H9 (cell line): ENCODE data around the gene JARID2. TPM values are rescaled to one million over a fixed set of nuclear protein-coding genes. Genes with fewer than 3 reads are reported as not detected.

Experiments
- DNase-seq: peaks from one replicate; pipeline ENCODE4 v3.0.0-alpha.2; 2017
- H2AFZ ChIP-seq: one replicate; pipeline ENCODE4 v1.6.1; 2013; ENCODE audit warnings: mild to moderate bottlenecking, low read length, control low read depth, moderate library complexity
- H2AK5ac ChIP-seq: 2 replicates; pipeline ENCODE4 v1.6.1; 2013; ENCODE audit warnings: low read length, control low read depth, mixed read lengths; ENCODE audit not compliant: insufficient read length
- H2BK120ac ChIP-seq: one replicate; pipeline ENCODE4 v1.6.1; 2013; ENCODE audit warnings: low read depth, mild to moderate bottlenecking, low read length, control low read depth, inconsistent platforms; ENCODE audit not compliant: poor library complexity, severe bottlenecking
- H2BK12ac ChIP-seq: 2 replicates; pipeline ENCODE4 v1.6.1; 2013; ENCODE audit warnings: low read length, control low read depth, mixed read lengths, low read depth; ENCODE audit not compliant: insufficient read length
- H2BK15ac ChIP-seq: 2 replicates; pipeline ENCODE4 v1.6.1; 2013; ENCODE audit warnings: low read depth, low read length, control low read depth
- H2BK20ac ChIP-seq: one replicate; pipeline ENCODE4 v1.6.1; 2013; ENCODE audit warnings: low read depth, mild to moderate bottlenecking, low read length, control low read depth, inconsistent platforms; ENCODE audit not compliant: poor library complexity, severe bottlenecking
- H2BK5ac ChIP-seq: 2 replicates; pipeline ENCODE4 v1.6.1; 2013; ENCODE audit warnings: low read length, control low read depth, mixed read lengths; ENCODE audit not compliant: insufficient read length
- H3K14ac ChIP-seq: 2 replicates; pipeline ENCODE4 v1.6.1; 2013; ENCODE audit warnings: low read length, control low read depth; ENCODE audit not compliant: insufficient read depth
- H3K18ac ChIP-seq: 2 replicates; pipeline ENCODE4 v1.6.1; 2013; ENCODE audit warnings: low read depth, mild to moderate bottlenecking, mixed read lengths, low read length, control low read depth; ENCODE audit not compliant: insufficient read length
- H3K23ac ChIP-seq: 2 replicates; pipeline ENCODE4 v1.6.1; 2013; ENCODE audit warnings: low read length, control low read depth, mixed read lengths, low read depth; ENCODE audit not compliant: insufficient read length
- H3K23me2 ChIP-seq: 2 replicates; pipeline ENCODE4 v1.6.1; 2013; ENCODE audit warnings: low read depth, mild to moderate bottlenecking, mixed read lengths, low read length, control low read depth; ENCODE audit not compliant: insufficient read length, poor library complexity, severe bottlenecking
- H3K27ac ChIP-seq: 2 replicates; pipeline ENCODE4 v1.5.1; 2013; ENCODE audit warnings: low read length, control low read depth, mixed read lengths, low read depth; ENCODE audit not compliant: insufficient read length
- H3K27me3 ChIP-seq: 2 replicates; pipeline ENCODE4 v1.6.1; 2013; ENCODE audit warnings: low read length, control low read depth, inconsistent platforms; ENCODE audit not compliant: insufficient read depth
- H3K4ac ChIP-seq: 2 replicates; pipeline ENCODE4 v1.6.1; 2013; ENCODE audit warnings: low read depth, mild to moderate bottlenecking, control low read depth, inconsistent platforms, low read length, moderate library complexity
- H3K4me1 ChIP-seq: 2 replicates; pipeline ENCODE4 v1.6.1; 2013; ENCODE audit warnings: low read length, control low read depth, inconsistent platforms; ENCODE audit not compliant: insufficient read depth
- H3K4me2 ChIP-seq: 2 replicates; pipeline ENCODE4 v1.6.1; 2013; ENCODE audit warnings: low read length, control low read depth, mixed read lengths; ENCODE audit not compliant: insufficient read length, insufficient read depth
- H3K56ac ChIP-seq: 2 replicates; pipeline ENCODE4 v1.6.1; 2013; ENCODE audit warnings: low read depth, mild to moderate bottlenecking, mixed read lengths, low read length, control low read depth; ENCODE audit not compliant: insufficient read length
- H3K79me1 ChIP-seq: 2 replicates; pipeline ENCODE4 v1.6.1; 2013; ENCODE audit warnings: low read depth, mild to moderate bottlenecking, moderate library complexity, low read length, control low read depth, inconsistent platforms; ENCODE audit not compliant: insufficient read depth, poor library complexity, severe bottlenecking
- H3K79me2 ChIP-seq: 2 replicates; pipeline ENCODE4 v1.6.1; 2013; ENCODE audit warnings: low read length, control low read depth, inconsistent platforms; ENCODE audit not compliant: insufficient read depth
- H3K9ac ChIP-seq: 2 replicates; pipeline ENCODE4 v1.6.1; 2013; ENCODE audit warnings: low read length, control low read depth, mixed read lengths; ENCODE audit not compliant: insufficient read length; ENCODE audit errors: extremely low read depth
- H3K9me3 ChIP-seq: one replicate; pipeline ENCODE4 v1.6.1; 2013; ENCODE audit warnings: low read depth, low read length, inconsistent platforms; ENCODE audit not compliant: control insufficient read depth
- H3T11ph ChIP-seq: one replicate; pipeline ENCODE4 v1.6.1; 2013; ENCODE audit warnings: mild to moderate bottlenecking, low read length, control low read depth, inconsistent platforms
- H4K20me1 ChIP-seq: one replicate; pipeline ENCODE4 v1.6.1; 2013; ENCODE audit not compliant: control insufficient read depth, insufficient read length, insufficient read depth
- H4K5ac ChIP-seq: 2 replicates; pipeline ENCODE4 v1.6.1; 2013; ENCODE audit warnings: low read depth, mild to moderate bottlenecking, mixed read lengths, low read length, control low read depth; ENCODE audit not compliant: insufficient read length
- H4K8ac ChIP-seq: replicated peaks from 2 replicates; pipeline ENCODE4 v1.6.1; 2013; ENCODE audit warnings: low read length, control low read depth, mixed read lengths, low read depth; ENCODE audit not compliant: insufficient read length
- H4K91ac ChIP-seq: 2 replicates; pipeline ENCODE4 v1.6.1; 2013; ENCODE audit warnings: low read depth, mild to moderate bottlenecking, moderate library complexity, mixed read lengths, low read length, control low read depth; ENCODE audit not compliant: insufficient read length
- H3K27ac Mint-ChIP-seq, 3 experiments: 2 replicates in 2 of 3; 3 replicates in 1 of 3; pipeline ENCODE4 v1.8.0; 2020 to 2021; ENCODE audit warnings: mixed read lengths in 3 of 3, mild to moderate bottlenecking in 1 of 3, moderate library complexity in 1 of 3
- H3K27me3 Mint-ChIP-seq: 2 replicates; pipeline ENCODE4 v1.8.0; 2021; ENCODE audit warnings: low read depth, mild to moderate bottlenecking, moderate library complexity, mixed read lengths
- H3K36me3 Mint-ChIP-seq, 3 experiments: 2 replicates in 2 of 3; 3 replicates in 1 of 3; pipeline ENCODE4 v1.8.0; 2020 to 2021; ENCODE audit warnings: low read depth in 3 of 3, mixed read lengths in 3 of 3; ENCODE audit not compliant: insufficient read depth in 1 of 3
- H3K4me1 Mint-ChIP-seq, 2 experiments: 2 replicates each; pipeline ENCODE4 v1.8.0; 2020; ENCODE audit warnings: mixed read lengths in 2 of 2
- H3K4me3 Mint-ChIP-seq, 2 experiments: 2 replicates in 1 of 2; 3 replicates in 1 of 2; pipeline ENCODE4 v1.8.0; 2020 to 2021; ENCODE audit warnings: mild to moderate bottlenecking in 2 of 2, mixed read lengths in 2 of 2, moderate library complexity in 1 of 2
- H3K9me3 Mint-ChIP-seq, 2 experiments: 2 replicates in 1 of 2; 3 replicates in 1 of 2; pipeline ENCODE4 v1.8.0; 2020; ENCODE audit warnings: mild to moderate bottlenecking in 2 of 2, mixed read lengths in 2 of 2, moderate library complexity in 1 of 2
- WGBS: extraction: QIAGEN DNeasy Blood & Tissue Kit; methylation state at CpG from one replicate; pipeline ENCODE4 v1.1.7; 2013; ENCODE audit warnings: missing lambda C conversion rate, low lambda C conversion rate, mixed read lengths; ENCODE audit not compliant: insufficient read length; ENCODE audit errors: extremely low coverage; 5-methylcytosine and 5-hydroxymethylcytosine counted together
- total RNA-seq: library from RNA; stranded (reverse); gene quantifications from 2 replicates; pipeline ENCODE4 v1.2.1, GENCODE V29; 2021
- TF ChIP-seq, protein P1 (sequence below): fragments of 200-600 bp; sonication (generic); conservative IDR thresholded peaks from 3 replicates; pipeline ENCODE4 v1.8.0; 2021; ENCODE audit warnings: antibody characterized with exemption, mild to moderate bottlenecking

Gene JARID2
- total RNA-seq, 1 experiment from 2014 or later, result 174 TPM

- Histone ChIP-seq H3K23ac (no peak overlapping the region), H3K14ac (no peak overlapping the region), H3K79me1 (peaks cover 4% of the 10 kb centered on the region), H3K56ac (no peak overlapping the region), H3K9me3 (no peaks in the 10 kb centered on the region), H3T11ph (no peak overlapping the region), H3K4me2 (no peak overlapping the region), H3K4me1 (peaks cover 12% of the 10 kb centered on the region), H2BK5ac (no peak overlapping the region), H4K91ac (no peak overlapping the region), H3K27ac (no peak overlapping the region), H2AK5ac (no peak overlapping the region), H3K23me2 (no peaks in the 10 kb centered on the region), H2BK20ac (no peak overlapping the region), H4K5ac (no peak overlapping the region), H3K79me2 (peaks cover 94% of the 10 kb centered on the region), H3K27me3 (no peaks in the 10 kb centered on the region), H2BK120ac (no peak overlapping the region), H2BK15ac (no peak overlapping the region), H3K9ac (no peak overlapping the region), H4K8ac (no peak overlapping the region), H2AFZ (no peak overlapping the region), H3K18ac (no peak overlapping the region), H3K4ac (no peak overlapping the region), H2BK12ac (no peak overlapping the region), H4K20me1 (peaks cover 4% of the 10 kb centered on the region)
- TF ChIP-seq, protein P1, sequence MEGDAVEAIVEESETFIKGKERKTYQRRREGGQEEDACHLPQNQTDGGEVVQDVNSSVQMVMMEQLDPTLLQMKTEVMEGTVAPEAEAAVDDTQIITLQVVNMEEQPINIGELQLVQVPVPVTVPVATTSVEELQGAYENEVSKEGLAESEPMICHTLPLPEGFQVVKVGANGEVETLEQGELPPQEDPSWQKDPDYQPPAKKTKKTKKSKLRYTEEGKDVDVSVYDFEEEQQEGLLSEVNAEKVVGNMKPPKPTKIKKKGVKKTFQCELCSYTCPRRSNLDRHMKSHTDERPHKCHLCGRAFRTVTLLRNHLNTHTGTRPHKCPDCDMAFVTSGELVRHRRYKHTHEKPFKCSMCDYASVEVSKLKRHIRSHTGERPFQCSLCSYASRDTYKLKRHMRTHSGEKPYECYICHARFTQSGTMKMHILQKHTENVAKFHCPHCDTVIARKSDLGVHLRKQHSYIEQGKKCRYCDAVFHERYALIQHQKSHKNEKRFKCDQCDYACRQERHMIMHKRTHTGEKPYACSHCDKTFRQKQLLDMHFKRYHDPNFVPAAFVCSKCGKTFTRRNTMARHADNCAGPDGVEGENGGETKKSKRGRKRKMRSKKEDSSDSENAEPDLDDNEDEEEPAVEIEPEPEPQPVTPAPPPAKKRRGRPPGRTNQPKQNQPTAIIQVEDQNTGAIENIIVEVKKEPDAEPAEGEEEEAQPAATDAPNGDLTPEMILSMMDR, result no peak
- no CpG with 5 or more reads among the region's 1 CpG for WGBS
- DNase-seq, result no peak
- H3K27ac Mint-ChIP-seq, result peak overlapping the region; percentile 6 to 87 (median 15); a peak in 5 of 7 replicates
- H3K4me3 Mint-ChIP-seq, result no peak overlapping the region
- H3K9me3 Mint-ChIP-seq, result no peaks in the 10 kb centered on the region
- peaks cover 58 to 68% of the 10 kb centered on the region in 2 experiments for H3K4me1 Mint-ChIP-seq
- no peaks in the 10 kb centered on the region; the same call in 1 of the 2 replicates for H3K27me3 Mint-ChIP-seq
- H3K36me3 Mint-ChIP-seq, result peaks cover 0 to 25% (median 19%) of the 10 kb centered on the region in 3 experiments; a peak in 6 of 7 replicates
These were observed 145.6 kb downstream of the JARID2 start for GRCh38 chr6:15391500-15391899.
